ENCODE results near the gene EXT2.

Gene EXT2

DNA sequence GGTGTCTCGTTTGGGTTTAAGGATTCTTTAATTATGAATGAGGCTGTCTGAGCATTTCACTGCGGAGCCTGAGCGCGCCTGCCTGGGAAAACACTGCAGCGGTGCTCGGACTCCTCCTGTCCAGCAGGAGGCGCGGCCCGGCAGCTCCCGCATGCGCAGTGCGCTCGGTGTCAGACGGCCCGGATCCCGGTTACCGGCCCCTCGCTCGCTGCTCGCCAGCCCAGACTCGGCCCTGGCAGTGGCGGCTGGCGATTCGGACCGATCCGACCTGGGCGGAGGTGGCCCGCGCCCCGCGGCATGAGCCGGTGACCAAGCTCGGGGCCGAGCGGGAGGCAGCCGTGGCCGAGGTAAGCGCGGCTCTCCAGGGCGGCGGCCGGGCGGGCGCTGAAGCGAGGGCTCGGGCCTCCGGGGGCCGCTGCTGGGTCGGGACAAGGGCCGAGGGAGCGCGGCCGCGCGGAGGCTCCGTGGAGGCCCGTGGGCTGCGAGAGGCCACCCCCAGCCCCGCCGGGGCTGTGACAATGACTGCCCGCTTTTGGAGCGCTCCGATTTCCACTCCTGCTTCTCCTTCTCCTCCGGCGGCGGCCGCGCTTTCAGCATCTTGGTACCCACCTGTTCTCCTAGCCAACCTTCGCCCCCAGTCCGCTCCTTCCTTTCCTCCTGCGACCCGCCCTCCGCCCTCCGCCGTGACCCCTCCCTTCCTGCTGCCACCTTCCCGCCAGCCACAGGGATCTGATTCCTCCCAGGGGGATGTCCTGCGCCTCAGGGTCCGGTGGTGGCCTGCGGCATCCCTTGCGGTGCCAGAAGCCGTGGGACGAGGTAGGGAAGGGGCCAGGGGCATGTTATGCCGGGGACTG is at the start of gene EXT2:
Gene EXT2 (plus strand): TSS at position 173 of the 854 bp plus-strand sequence. CDS start 12,035 bp downstream, outside the sequence.
- H3K4me1 ChIP-seq (ENCODE audit: low read depth, poor library complexity, severe bottlenecking): peaks cover 3% of the 10 kb centered on the region
- H3K27me3 ChIP-seq (ENCODE audit: insufficient read depth, low read depth): no peaks in the 10 kb centered on the region
- H3K4me3 ChIP-seq (IDR thresholded peaks at IDR 0.05; ENCODE audit: insufficient read depth, low read depth, low read length): peak within 1 kb of the TSS; percentile 31
- H3K36me3 ChIP-seq (ENCODE audit: insufficient read depth): no peaks in the 10 kb centered on the region
- TF ChIP-seq, protein P1, sequence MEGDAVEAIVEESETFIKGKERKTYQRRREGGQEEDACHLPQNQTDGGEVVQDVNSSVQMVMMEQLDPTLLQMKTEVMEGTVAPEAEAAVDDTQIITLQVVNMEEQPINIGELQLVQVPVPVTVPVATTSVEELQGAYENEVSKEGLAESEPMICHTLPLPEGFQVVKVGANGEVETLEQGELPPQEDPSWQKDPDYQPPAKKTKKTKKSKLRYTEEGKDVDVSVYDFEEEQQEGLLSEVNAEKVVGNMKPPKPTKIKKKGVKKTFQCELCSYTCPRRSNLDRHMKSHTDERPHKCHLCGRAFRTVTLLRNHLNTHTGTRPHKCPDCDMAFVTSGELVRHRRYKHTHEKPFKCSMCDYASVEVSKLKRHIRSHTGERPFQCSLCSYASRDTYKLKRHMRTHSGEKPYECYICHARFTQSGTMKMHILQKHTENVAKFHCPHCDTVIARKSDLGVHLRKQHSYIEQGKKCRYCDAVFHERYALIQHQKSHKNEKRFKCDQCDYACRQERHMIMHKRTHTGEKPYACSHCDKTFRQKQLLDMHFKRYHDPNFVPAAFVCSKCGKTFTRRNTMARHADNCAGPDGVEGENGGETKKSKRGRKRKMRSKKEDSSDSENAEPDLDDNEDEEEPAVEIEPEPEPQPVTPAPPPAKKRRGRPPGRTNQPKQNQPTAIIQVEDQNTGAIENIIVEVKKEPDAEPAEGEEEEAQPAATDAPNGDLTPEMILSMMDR (conservative IDR thresholded peaks at IDR 0.05; ENCODE audit: low read depth, low read length): peak; percentile 78
- peak within 1 kb of the TSS; percentile 35; the same call in 1 of the 2 replicates for H3K9ac ChIP-seq
- no peaks in the 10 kb centered on the region for H3K79me2 ChIP-seq (ENCODE audit: insufficient read depth, low read depth)
- H3K4me2 ChIP-seq: peak within 1 kb of the TSS; percentile 64
- no peak within 1 kb of the TSS for H3K27ac ChIP-seq
- peak within 1 kb of the TSS; percentile 72 for H2AFZ ChIP-seq (ENCODE audit: low read depth)
- no peaks in the 10 kb centered on the region for H4K20me1 ChIP-seq (ENCODE audit: insufficient read depth)

DNA sequence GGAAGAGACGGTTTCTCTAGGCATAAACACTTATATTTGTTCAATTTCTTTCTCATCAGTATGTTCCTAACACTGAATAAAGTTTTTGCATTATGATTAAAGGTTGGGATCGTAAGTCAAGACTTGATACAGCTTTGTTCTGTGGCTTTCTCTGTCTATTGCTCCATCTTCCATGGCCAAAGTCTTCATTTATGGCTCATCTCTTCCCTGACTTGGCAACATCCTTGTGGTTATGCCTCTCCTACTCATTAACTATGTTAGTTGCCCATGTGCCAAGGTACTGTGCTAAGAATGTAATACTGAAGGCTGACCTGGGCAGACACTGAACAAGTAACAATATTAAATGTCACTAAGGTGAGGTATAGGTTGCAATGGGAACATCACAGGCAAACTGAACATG is 49.3 kb upstream of the EXT2 start:
- no peaks in the 10 kb centered on the region for H3K79me2 ChIP-seq (ENCODE audit: insufficient read depth, low read depth)
- TF ChIP-seq, protein P1 (conservative IDR thresholded peaks at IDR 0.05; ENCODE audit: low read depth, low read length): no peak
- no peaks in the 10 kb centered on the region for H4K20me1 ChIP-seq (ENCODE audit: insufficient read depth)
- H3K36me3 ChIP-seq (ENCODE audit: insufficient read depth): no peaks in the 10 kb centered on the region
- H3K9ac ChIP-seq: no peak overlapping the region
- H3K27ac ChIP-seq: no peak overlapping the region
- H3K27me3 ChIP-seq (ENCODE audit: insufficient read depth, low read depth): no peaks in the 10 kb centered on the region
- no peaks in the 10 kb centered on the region for H3K4me1 ChIP-seq (ENCODE audit: low read depth, poor library complexity, severe bottlenecking)
- no peak overlapping the region for H3K4me2 ChIP-seq
- no peak overlapping the region for H3K4me3 ChIP-seq (IDR thresholded peaks at IDR 0.05; ENCODE audit: insufficient read depth, low read depth, low read length)
- no peak overlapping the region for H2AFZ ChIP-seq (ENCODE audit: low read depth)

DNA sequence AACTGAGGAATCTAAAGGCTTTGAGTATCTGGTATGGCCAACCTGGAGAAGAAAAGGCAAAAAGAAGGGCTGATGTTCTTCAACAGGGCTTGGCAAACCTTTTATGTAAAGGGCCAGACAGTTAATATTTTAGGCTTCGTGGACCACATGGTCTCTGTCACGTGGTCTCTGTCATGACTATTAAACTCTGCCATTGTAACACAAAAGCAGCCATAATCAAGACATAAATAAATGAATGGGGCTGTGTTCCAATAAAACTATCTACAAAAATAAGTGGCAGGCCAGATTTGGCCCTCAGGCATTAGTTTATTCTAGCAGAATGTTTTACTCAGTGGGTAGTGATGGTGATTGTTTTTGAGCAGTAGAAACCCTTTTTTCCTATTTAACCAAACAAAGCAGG is 48.2 kb upstream of the EXT2 start:
- Histone ChIP-seq H2AFZ (ENCODE audit: low read depth) (no peak overlapping the region), H3K9ac (no peak overlapping the region), H3K27ac (no peak overlapping the region), H3K4me3 (IDR thresholded peaks at IDR 0.05; ENCODE audit: insufficient read depth, low read depth, low read length) (no peak overlapping the region), H3K27me3 (ENCODE audit: insufficient read depth, low read depth) (no peaks in the 10 kb centered on the region), H4K20me1 (ENCODE audit: insufficient read depth) (no peaks in the 10 kb centered on the region), H3K36me3 (ENCODE audit: insufficient read depth) (no peaks in the 10 kb centered on the region), H3K79me2 (ENCODE audit: insufficient read depth, low read depth) (no peaks in the 10 kb centered on the region), H3K4me2 (no peak overlapping the region), H3K4me1 (ENCODE audit: low read depth, poor library complexity, severe bottlenecking) (no peaks in the 10 kb centered on the region)
- TF ChIP-seq, protein P1 (conservative IDR thresholded peaks at IDR 0.05; ENCODE audit: low read depth, low read length): no peak

DNA sequence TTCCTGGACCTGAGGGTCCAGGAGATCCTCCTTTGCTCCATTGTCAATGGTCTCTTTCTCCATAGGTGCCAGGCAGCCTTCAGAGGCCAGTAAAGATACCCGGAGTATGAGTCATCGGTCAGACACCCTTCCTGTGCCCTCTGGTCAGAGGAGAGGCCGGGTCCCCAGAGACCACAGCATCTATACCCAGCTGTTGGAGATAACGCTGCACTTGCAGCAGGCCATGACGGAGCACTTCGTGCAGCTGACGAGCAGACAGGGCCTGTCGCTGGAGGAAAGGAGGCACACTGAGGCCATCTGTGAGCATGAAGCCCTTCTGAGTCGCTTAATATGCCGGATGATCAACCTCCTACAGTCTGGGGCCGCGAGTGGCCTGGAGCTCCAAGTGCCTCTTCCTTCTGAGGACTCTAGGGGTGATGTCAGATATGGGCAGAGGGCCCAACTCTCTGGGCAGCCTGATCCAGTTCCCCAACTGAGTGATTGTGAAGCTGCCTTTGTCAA is 47.5 kb upstream of the EXT2 start, which contains the start of gene ACCSL:
Gene ACCSL (plus strand): TSS at position 51 of the 501 bp plus-strand sequence. CDS start 56 bp downstream, at position 107.
- Histone ChIP-seq H3K27me3 (ENCODE audit: insufficient read depth, low read depth) (no peaks in the 10 kb centered on the region), H3K4me1 (ENCODE audit: low read depth, poor library complexity, severe bottlenecking) (no peaks in the 10 kb centered on the region), H3K36me3 (ENCODE audit: insufficient read depth) (no peaks in the 10 kb centered on the region), H3K27ac (no peak within 1 kb of the TSS), H3K79me2 (ENCODE audit: insufficient read depth, low read depth) (no peaks in the 10 kb centered on the region), H2AFZ (ENCODE audit: low read depth) (no peak within 1 kb of the TSS), H3K9ac (no peak within 1 kb of the TSS), H4K20me1 (ENCODE audit: insufficient read depth) (no peaks in the 10 kb centered on the region), H3K4me3 (IDR thresholded peaks at IDR 0.05; ENCODE audit: insufficient read depth, low read depth, low read length) (no peak within 1 kb of the TSS), H3K4me2 (no peak within 1 kb of the TSS)
- TF ChIP-seq, protein P1 (conservative IDR thresholded peaks at IDR 0.05; ENCODE audit: low read depth, low read length): no peak

Data from KMS-11 (cell line).